SHP77 treated with DMSO at 0.1 percent for 48 hours (cell line): ENCODE data around the gene ARHGAP42.

Experiments
- DNase-seq: peaks from one replicate; lab custom pipeline; 2025; lab: John Stamatoyannopoulos, UW

The ARHGAP42 gene

GRCh38 chr11:100800202-100800601 is 113.1 kb downstream of the ARHGAP42 start:
- DNase-seq, result no peak

GRCh38 chr11:100801225-100801999 is 114.3 kb downstream of the ARHGAP42 start:
- no peak for DNase-seq

- DNase-seq, result no peak
Measured at GRCh38 chr11:100805506-100806199, 118.6 kb downstream of the ARHGAP42 start.

- DNase-seq, result no peak
Measured at GRCh38 chr11:100806296-100806695, 119.2 kb downstream of the ARHGAP42 start.

GRCh38 chr11:100808904-100809491 is 121.9 kb downstream of the ARHGAP42 start:
- DNase-seq, result no peak

GRCh38 chr11:100810146-100810545 is 123.1 kb downstream of the ARHGAP42 start:
- no peak for DNase-seq

- no peak for DNase-seq
Measured at GRCh38 chr11:100810666-100811065, 123.6 kb downstream of the ARHGAP42 start.

GRCh38 chr11:100812517-100812916 is 125.4 kb downstream of the ARHGAP42 start:
- no peak for DNase-seq

- DNase-seq, result no peak
Measured at GRCh38 chr11:100815787-100816330, 128.8 kb downstream of the ARHGAP42 start.

- no peak for DNase-seq
Measured at GRCh38 chr11:100816823-100817222, 129.7 kb downstream of the ARHGAP42 start.

GRCh38 chr11:100817620-100818019 is 130.5 kb downstream of the ARHGAP42 start:
- DNase-seq, result no peak

- no peak for DNase-seq
Measured at GRCh38 chr11:100820621-100821020, 133.5 kb downstream of the ARHGAP42 start.

- DNase-seq, result no peak
Measured at GRCh38 chr11:100821198-100821597, 134.1 kb downstream of the ARHGAP42 start.

- no peak for DNase-seq
Measured at GRCh38 chr11:100823360-100823759, 136.3 kb downstream of the ARHGAP42 start.

- no peak for DNase-seq
Measured at GRCh38 chr11:100824041-100824809, 137.1 kb downstream of the ARHGAP42 start.

- no peak for DNase-seq
Measured at GRCh38 chr11:100825626-100826025, 138.5 kb downstream of the ARHGAP42 start.

- peak; percentile 39 for DNase-seq
Measured at GRCh38 chr11:100827934-100828661, 141.0 kb downstream of the ARHGAP42 start.

GRCh38 chr11:100830274-100830673 is 143.2 kb downstream of the ARHGAP42 start:
- DNase-seq, result peak; percentile 46

- peak; percentile 23 for DNase-seq
Measured at GRCh38 chr11:100830978-100831732, 144.1 kb downstream of the ARHGAP42 start.

GRCh38 chr11:100831929-100832494 is 144.9 kb downstream of the ARHGAP42 start:
- DNase-seq, result no peak
